ENCODE results near the gene ZNF579.

- no peak for TF ChIP-seq EZH2 (optimal IDR thresholded peaks at IDR 0.05; ENCODE audit: low read depth, low read length)
- TF ChIP-seq, protein P1, sequence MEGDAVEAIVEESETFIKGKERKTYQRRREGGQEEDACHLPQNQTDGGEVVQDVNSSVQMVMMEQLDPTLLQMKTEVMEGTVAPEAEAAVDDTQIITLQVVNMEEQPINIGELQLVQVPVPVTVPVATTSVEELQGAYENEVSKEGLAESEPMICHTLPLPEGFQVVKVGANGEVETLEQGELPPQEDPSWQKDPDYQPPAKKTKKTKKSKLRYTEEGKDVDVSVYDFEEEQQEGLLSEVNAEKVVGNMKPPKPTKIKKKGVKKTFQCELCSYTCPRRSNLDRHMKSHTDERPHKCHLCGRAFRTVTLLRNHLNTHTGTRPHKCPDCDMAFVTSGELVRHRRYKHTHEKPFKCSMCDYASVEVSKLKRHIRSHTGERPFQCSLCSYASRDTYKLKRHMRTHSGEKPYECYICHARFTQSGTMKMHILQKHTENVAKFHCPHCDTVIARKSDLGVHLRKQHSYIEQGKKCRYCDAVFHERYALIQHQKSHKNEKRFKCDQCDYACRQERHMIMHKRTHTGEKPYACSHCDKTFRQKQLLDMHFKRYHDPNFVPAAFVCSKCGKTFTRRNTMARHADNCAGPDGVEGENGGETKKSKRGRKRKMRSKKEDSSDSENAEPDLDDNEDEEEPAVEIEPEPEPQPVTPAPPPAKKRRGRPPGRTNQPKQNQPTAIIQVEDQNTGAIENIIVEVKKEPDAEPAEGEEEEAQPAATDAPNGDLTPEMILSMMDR (IDR thresholded peaks at IDR 0.05; ENCODE audit: low read length), result no peak
- no peak for TF ChIP-seq EZH2phosphoT487 (IDR thresholded peaks at IDR 0.05; ENCODE audit: low read length)
Measured at GRCh38 chr19:55586976-55587668, 6.5 kb upstream of the ZNF579 start.

Data from MM.1S (cell line).